Loucy (cell line): ENCODE measurements around the gene NSMCE1.

Experiments used
- CTCF ChIP-seq: fragments of 200-600 bp; sonication (generic); conservative IDR thresholded peaks from 2 replicates; pipeline ENCODE4 v1.5.1; 2014; ENCODE audit warnings: mild to moderate bottlenecking, antibody characterized with exemption, low read length
- EZH2phosphoT487 ChIP-seq: fragments of 200-600 bp; IDR thresholded peaks from 2 replicates; pipeline ENCODE4 v1.6.1; 2018; ENCODE audit warnings: antibody characterized with exemption, mild to moderate bottlenecking, moderate library complexity, borderline replicate concordance

- no peak for TF ChIP-seq CTCF
- no peak for TF ChIP-seq EZH2phosphoT487
Measured at GRCh38 chr16:27304881-27305745, 36.5 kb upstream of the NSMCE1 start.
